ENCODE measurements around the gene HOMER3. TPM values are rescaled to one million over a fixed set of nuclear protein-coding genes. Genes with fewer than 3 reads are reported as not detected.

HOMER3 gene
- total RNA-seq, 4 donors from 2014 or later: 10.7 to 29.5 (median 18.6) TPM

DNA sequence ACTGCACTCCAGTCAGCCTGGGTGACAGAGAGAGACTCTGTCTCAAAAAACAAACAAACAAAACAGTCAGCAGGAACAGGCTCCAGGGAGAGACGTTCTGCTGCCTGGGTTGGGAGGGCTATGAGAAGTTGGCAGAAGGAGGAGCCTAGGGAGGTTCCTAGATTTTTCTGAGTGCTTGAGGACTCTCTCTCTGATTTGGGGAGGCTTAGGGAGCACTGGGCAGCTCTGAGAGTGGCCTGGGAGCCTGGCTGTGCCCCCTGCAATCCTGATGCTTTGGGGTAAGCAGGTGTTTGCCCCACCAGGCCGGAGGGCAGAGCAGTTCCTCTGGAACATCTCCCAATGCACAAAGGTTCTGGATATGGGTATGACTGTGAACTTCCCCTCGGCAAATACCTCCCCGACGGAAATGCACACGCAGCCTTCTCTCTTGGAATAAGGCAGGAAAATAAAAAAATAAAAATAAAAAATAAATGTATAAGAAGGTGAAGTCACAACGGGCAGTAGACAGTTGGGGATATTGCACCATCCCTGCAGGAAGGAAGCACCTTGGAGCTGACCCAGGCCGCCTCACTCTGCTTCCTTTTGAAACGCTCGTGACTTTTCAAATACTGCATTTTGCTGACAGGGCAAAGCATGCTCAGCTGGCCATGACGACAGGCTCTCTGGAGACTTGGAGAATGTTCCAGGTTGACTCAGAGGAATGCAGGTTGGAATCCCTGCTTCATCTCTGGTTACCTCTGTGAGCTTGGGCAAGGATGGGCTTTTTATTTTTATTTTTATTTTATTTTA lies 26.5 kb upstream of the HOMER3 start:
- Histone ChIP-seq H3K4me3 (no peak overlapping the region), H3K4me1 (peaks cover 26 to 62% (median 28%) of the 10 kb centered on the region in 3 donors), H3K9me3 (no peaks in the 10 kb centered on the region), H3K36me3 (no peaks in the 10 kb centered on the region), H3K27ac (peak overlapping the region; percentile 59 to 82 (median 68)), H3K27me3 (peaks cover 0 to 15% (median 0%) of the 10 kb centered on the region in 4 donors)
- 12 to 19% methylated on average over 10 to 11 of the region's 11 CpGs for WGBS, 2 donors
- intact Hi-C loops (cut with DNase I): no loop called here
- no peak for TF ChIP-seq POLR2A (IDR thresholded peaks at IDR 0.05)
- peak; percentile 14 for DNase-seq

DNA sequence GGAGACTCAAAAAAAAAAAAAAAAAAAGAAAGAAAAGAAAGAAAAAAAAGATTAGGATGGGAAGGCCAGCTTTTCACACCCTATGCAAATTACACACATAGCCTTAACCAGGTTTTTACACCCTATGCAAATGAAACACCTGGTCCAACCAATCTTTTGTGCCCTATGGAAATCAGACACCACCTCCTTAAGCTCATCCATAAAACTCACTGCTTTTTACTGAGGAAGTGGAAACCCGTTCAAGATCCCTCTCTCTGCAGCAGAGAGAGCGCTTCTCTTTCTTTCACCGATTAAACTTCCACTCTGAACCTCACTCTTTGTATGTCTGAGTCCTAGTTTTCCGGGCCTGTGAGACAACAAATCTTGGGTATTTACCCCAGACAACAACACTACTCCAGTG lies 25.3 kb upstream of the HOMER3 start:
- TF ChIP-seq, protein P1, sequence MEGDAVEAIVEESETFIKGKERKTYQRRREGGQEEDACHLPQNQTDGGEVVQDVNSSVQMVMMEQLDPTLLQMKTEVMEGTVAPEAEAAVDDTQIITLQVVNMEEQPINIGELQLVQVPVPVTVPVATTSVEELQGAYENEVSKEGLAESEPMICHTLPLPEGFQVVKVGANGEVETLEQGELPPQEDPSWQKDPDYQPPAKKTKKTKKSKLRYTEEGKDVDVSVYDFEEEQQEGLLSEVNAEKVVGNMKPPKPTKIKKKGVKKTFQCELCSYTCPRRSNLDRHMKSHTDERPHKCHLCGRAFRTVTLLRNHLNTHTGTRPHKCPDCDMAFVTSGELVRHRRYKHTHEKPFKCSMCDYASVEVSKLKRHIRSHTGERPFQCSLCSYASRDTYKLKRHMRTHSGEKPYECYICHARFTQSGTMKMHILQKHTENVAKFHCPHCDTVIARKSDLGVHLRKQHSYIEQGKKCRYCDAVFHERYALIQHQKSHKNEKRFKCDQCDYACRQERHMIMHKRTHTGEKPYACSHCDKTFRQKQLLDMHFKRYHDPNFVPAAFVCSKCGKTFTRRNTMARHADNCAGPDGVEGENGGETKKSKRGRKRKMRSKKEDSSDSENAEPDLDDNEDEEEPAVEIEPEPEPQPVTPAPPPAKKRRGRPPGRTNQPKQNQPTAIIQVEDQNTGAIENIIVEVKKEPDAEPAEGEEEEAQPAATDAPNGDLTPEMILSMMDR (IDR thresholded peaks at IDR 0.05): no peak
- TF ChIP-seq POLR2A (IDR thresholded peaks at IDR 0.05): no peak
- no peak overlapping the region for H3K4me3 ChIP-seq
- H3K36me3 ChIP-seq: no peaks in the 10 kb centered on the region
- H3K27ac ChIP-seq: peak overlapping the region in 2 of 4 donors; percentile 36 to 55
- WGBS, 2 donors: 52 to 63% methylated on average over 4 of the region's 4 CpGs
- no peaks in the 10 kb centered on the region for H3K9me3 ChIP-seq
- peaks cover 18 to 55% (median 24%) of the 10 kb centered on the region in 3 donors for H3K4me1 ChIP-seq
- H3K27me3 ChIP-seq: peaks cover 0 to 27% (median 0%) of the 10 kb centered on the region in 4 donors
- intact Hi-C loops (cut with DNase I): no loop called here
- no peak for DNase-seq

DNA sequence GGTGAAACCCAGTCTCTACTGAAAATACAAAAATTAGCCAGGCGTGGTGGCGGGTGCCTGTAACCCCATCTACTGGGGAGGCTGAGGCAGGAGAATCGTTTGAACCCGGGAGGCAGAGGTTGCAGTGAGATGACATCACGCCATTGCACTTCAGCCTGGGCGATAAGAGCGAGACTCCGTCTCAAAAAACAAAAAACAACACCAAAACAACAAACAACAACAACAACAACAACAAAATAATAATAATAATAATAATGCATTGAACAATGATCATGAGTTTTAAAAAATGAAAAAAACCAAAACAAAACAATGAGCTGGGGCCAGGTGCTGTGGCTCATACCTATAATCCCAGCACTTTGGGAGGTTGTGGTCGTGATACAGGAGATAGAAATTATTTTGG lies 23.1 kb upstream of the HOMER3 start:
- H3K27ac ChIP-seq: no peak overlapping the region
- TF ChIP-seq, protein P1 (IDR thresholded peaks at IDR 0.05): no peak
- no peak for TF ChIP-seq POLR2A (IDR thresholded peaks at IDR 0.05)
- H3K4me3 ChIP-seq: no peak overlapping the region
- H3K36me3 ChIP-seq: no peaks in the 10 kb centered on the region
- no peaks in the 10 kb centered on the region for H3K9me3 ChIP-seq
- intact Hi-C loops (cut with DNase I): no loop called here
- 84 to 93% methylated on average over 8 to 9 of the region's 9 CpGs for WGBS, 2 donors
- H3K4me1 ChIP-seq: peaks cover 7 to 35% (median 12%) of the 10 kb centered on the region in 3 donors
- no peak for DNase-seq
- H3K27me3 ChIP-seq: peaks cover 0 to 43% (median 0%) of the 10 kb centered on the region in 4 donors

DNA sequence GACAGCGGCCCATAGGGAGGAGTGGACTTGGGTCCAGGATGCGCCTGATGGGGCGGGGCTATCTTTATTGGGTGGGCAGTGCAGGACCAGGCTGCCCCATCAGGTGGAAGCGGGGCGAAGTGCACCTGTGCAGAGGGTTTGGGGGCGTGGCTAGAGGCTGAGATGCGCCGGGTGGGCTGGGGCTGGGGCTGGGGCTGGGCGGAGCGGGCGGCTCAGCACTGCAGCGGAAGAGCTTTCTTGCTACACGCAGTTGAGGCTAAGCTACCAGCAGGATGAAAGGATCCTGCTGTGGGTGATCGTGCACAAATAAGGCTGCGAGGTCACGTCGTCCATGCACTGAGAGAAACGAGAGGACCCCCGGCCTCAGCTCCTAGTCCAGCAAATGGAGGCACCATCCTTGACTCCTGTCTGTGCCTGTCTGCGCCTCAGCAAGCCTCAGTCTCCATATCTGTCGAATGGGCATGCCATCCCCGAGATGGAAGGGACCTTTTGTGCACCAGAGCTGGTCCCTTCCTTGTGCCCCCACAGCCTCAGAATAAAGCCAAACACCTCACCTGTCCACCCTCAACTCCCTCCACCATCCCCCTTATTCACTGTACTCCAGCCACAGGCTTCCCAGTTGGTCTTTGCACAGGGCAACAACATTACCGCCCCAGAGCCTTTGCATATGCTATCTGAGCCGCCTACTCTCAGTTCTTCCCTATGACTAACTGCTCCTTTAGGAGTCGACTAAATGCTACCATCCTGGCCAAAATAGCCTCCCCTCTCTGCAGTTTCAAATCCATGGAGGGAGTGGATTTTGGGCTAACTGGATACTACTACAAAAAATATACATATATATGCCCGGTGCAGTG lies 21.0 kb upstream of the HOMER3 start:
- H3K9me3 ChIP-seq: no peaks in the 10 kb centered on the region
- H3K4me1 ChIP-seq: peaks cover 0 to 14% (median 0%) of the 10 kb centered on the region in 3 donors
- 48 to 53% methylated on average over 8 to 10 of the region's 26 CpGs for WGBS, 2 donors
- intact Hi-C loops (cut with DNase I): no loop called here
- TF ChIP-seq, protein P1 (IDR thresholded peaks at IDR 0.05): no peak
- no peak for TF ChIP-seq POLR2A (IDR thresholded peaks at IDR 0.05)
- no peak for DNase-seq
- H3K27ac ChIP-seq: no peak overlapping the region
- no peak overlapping the region for H3K4me3 ChIP-seq
- H3K36me3 ChIP-seq: no peaks in the 10 kb centered on the region
- peaks cover 0 to 59% (median 0%) of the 10 kb centered on the region in 4 donors for H3K27me3 ChIP-seq

DNA sequence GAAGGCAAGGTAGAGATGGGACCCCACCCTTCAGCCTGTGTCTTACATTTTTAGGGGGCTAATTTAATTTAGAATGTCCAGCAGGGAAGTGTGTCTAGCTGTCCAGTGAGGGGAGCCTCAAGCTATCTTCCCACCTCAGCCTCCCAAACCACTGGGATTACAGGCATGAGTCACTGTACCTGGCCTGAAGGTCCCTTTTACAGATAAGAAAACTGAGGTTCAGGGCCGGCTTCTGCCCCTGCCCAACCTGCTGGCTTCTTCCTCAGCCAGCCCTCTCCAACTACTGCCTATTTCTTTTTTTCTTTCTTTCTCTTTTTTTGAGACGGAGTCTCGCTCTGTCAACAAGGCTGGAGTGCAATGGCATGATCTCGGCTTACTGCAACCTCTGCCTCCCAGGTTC lies 19.4 kb upstream of the HOMER3 start:
- no peak for DNase-seq
- Histone ChIP-seq H3K9me3 (no peaks in the 10 kb centered on the region), H3K4me1 (peaks cover 0 to 6% (median 0%) of the 10 kb centered on the region in 3 donors), H3K4me3 (no peak overlapping the region), H3K27me3 (peaks cover 0 to 59% (median 0%) of the 10 kb centered on the region in 4 donors), H3K36me3 (no peaks in the 10 kb centered on the region), H3K27ac (no peak overlapping the region)
- WGBS, 2 donors: 75 to 79% methylated on average over 3 to 4 of the region's 4 CpGs
- intact Hi-C loops (cut with DNase I): no loop called here
- TF ChIP-seq POLR2A (IDR thresholded peaks at IDR 0.05): no peak
- TF ChIP-seq, protein P1 (IDR thresholded peaks at IDR 0.05): no peak

Data from esophagus squamous epithelium (tissue), 5 donors.